ENCODE measurements around the gene GTF3A.

- TF ChIP-seq CTCF (IDR thresholded peaks at IDR 0.05 in 2 of 3, conservative IDR thresholded peaks at IDR 0.05 in 1 of 3; ENCODE audit: borderline replicate concordance in 1 of 3, insufficient read depth in 1 of 3, low read depth in 2 of 3, low read length in 2 of 3), result no peak
- TF ChIP-seq EGR1 (IDR thresholded peaks at IDR 0.05; ENCODE audit: low read depth), result no peak
- no peak for TF ChIP-seq YY1 (IDR thresholded peaks at IDR 0.05; ENCODE audit: extremely low read depth, insufficient replicate concordance, low read depth, low read length)
- no peak for TF ChIP-seq JUND (IDR thresholded peaks at IDR 0.05)
These were observed 16.0 kb downstream of the GTF3A start for GRCh38 chr13:27440408-27440807.

All from HCT116 (cell line).